Activated T-cell treated with anti-CD3 and anti-CD28 coated beads, Interleukin-2, amount 50 U/mL, for 72 hours (primary cell): ENCODE data around the gene STK11IP. TPM values are rescaled to one million over a fixed set of nuclear protein-coding genes. Genes with fewer than 3 reads are reported as not detected.
"Not testable (repeated sequence)": the region's sequence is repeated elsewhere in the genome, so short reads cannot be mapped to it uniquely, and the experiment has no call there.

Experiments used
- ATAC-seq, 2 donors: fragments of 150-1000 bp; cut with Tn5 transposase; replicated peaks in 1 of 2; 2 replicates each; pipeline ENCODE4 v1.10.0; 2021; ENCODE audit warnings: moderate library complexity in 2 of 2, mild to moderate bottlenecking in 1 of 2
- DNase-seq, 2 donors: peaks; one replicate each; pipeline ENCODE4 v3.0.0; 2021 to 2022; ENCODE audit warnings: mixed read lengths in 1 of 2
- H3K27ac Mint-ChIP-seq: one replicate; pipeline ENCODE4 v1.8.0; 2022; ENCODE audit warnings: mild to moderate bottlenecking, moderate library complexity, mixed read lengths
- H3K27me3 Mint-ChIP-seq: one replicate; pipeline ENCODE4 v1.8.0; 2022; ENCODE audit warnings: low read depth, mixed read lengths
- H3K36me3 Mint-ChIP-seq, 2 donors: one replicate each; pipeline ENCODE4 v1.8.0; 2022; ENCODE audit warnings: mixed read lengths in 2 of 2, mild to moderate bottlenecking in 1 of 2; ENCODE audit not compliant: insufficient read depth in 2 of 2
- H3K4me1 Mint-ChIP-seq: one replicate; pipeline ENCODE4 v1.8.0; 2022; ENCODE audit warnings: low read depth, mixed read lengths
- H3K4me3 Mint-ChIP-seq, 2 donors: one replicate each; pipeline ENCODE4 v1.8.0; 2022; ENCODE audit warnings: mild to moderate bottlenecking in 2 of 2, mixed read lengths in 2 of 2, moderate library complexity in 2 of 2
- H3K9me3 Mint-ChIP-seq, 2 donors: one replicate each; pipeline ENCODE4 v1.8.0; 2022; ENCODE audit warnings: mixed read lengths in 2 of 2
- total RNA-seq, 2 donors: library from RNA; stranded (reverse); gene quantifications; one replicate each; pipeline ENCODE4 v1.2.3, GENCODE V29; 2022

STK11IP gene
- total RNA-seq, 2 donors from 2014 or later, result 27.0 to 27.8 TPM

DNA sequence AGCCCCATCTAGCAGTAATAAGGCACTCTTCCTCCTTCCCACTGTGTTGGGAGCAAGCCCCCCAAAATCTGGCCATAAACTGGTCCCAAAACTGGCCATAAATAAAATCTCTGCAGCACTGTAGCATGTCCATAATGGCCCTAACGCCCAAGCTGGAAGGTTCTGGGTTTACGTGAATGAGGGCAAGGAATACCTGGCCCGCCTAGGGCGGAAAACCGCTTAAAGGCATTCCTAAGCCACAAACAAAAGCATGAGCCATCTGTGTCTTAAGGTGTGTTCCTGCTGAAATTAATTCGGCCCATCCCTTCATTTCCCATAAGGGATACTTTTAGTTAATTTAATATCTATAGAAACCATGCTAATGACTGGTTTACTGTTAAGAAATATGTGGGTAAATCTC, 54.0 kb downstream of the STK11IP start:
- not testable (repeated sequence) for H3K27ac Mint-ChIP-seq, H3K9me3 Mint-ChIP-seq, H3K4me3 Mint-ChIP-seq, H3K4me1 Mint-ChIP-seq, ATAC-seq, H3K36me3 Mint-ChIP-seq, DNase-seq
- H3K27me3 Mint-ChIP-seq, result peaks cover 14% of the 10 kb centered on the region

DNA sequence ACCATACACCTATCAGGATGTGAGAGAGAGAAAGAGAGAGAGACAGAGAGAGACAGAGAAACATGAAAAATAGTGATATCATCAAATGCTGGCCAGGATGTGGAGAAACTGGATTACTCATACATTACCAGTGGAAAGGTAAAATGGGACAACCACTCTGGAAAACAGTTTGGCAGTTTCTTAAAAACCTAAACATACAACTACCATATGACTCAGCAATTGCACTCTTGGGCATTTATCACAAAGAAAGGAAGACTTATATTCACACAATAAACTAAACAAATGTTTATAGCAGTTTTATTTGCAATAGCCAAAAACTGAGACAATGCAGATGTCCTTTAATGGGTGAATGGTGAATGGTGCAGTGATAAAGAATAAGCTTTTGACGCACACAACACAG, 58.9 kb downstream of the STK11IP start:
- Mint-ChIP-seq H3K27ac (no peak overlapping the region), H3K4me3 (no peak overlapping the region), H3K36me3 (no peaks in the 10 kb centered on the region), H3K4me1 (peaks cover 6% of the 10 kb centered on the region), H3K27me3 (peaks cover 55% of the 10 kb centered on the region), H3K9me3 (peaks cover 0 to 2% of the 10 kb centered on the region in 2 donors)
- ATAC-seq (no peak), DNase-seq (no peak)

DNA sequence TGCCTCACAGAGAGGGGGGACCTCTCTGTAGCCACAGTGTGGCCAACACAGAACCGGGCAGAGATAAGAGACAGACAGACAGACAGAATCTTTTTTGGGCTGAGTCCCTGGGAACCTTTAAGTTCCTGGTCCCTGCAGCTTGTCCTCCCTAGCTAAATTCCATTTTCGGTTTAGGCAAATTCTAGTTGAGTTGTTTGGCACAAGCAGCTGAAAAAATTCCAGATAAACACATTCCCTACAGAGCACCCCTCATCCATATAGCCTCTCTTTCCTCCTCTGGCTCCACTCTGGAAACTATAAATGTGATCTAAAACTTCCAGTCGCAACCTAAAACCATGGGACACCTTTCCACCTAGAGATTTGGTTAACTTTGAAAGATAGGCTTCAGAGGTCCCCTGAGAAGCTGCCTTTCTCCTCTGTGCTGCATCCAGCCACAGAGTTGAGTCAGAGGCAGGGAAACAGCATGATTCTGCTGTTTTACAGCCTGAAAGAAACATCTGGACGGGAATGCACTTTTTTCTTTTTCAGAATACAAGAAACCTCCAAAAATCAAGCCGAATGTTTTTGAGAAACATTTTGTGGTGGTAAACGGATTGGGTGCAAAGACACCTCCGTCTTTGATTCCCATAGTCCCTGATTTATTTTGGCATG, 60.7 kb downstream of the STK11IP start:
- H3K9me3 Mint-ChIP-seq, result peaks cover 2 to 3% of the 10 kb centered on the region in 2 donors
- H3K27me3 Mint-ChIP-seq, result peaks cover 49% of the 10 kb centered on the region
- no peak overlapping the region for H3K4me3 Mint-ChIP-seq
- ATAC-seq (no peak), DNase-seq (no peak)
- H3K27ac Mint-ChIP-seq, result no peak overlapping the region
- peaks cover 6% of the 10 kb centered on the region for H3K4me1 Mint-ChIP-seq
- no peaks in the 10 kb centered on the region for H3K36me3 Mint-ChIP-seq

DNA sequence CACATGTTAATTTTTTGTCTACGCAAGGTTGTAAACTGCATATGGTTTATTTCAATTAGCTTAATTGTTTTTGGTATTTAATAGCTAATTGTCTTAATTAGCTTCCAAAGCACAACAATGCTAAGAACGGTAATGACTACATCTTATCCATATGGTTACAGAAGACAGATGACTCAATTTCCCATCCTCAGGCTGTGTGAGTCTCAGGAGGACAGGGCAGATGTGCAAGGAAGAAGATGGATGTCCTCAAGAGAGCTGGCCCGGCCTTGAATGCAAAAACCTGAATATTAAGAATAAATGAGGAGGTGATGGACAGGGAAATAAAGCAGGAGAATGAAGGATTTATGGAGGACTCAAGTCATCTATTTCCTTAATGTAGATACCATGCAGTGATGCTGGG, 61.2 kb downstream of the STK11IP start:
- DNase-seq (no peak), ATAC-seq (no peak)
- Mint-ChIP-seq H3K36me3 (no peaks in the 10 kb centered on the region), H3K9me3 (peaks cover 2 to 3% of the 10 kb centered on the region in 2 donors), H3K4me1 (peaks cover 6% of the 10 kb centered on the region), H3K27me3 (peaks cover 49% of the 10 kb centered on the region), H3K4me3 (no peak overlapping the region), H3K27ac (no peak overlapping the region)

DNA sequence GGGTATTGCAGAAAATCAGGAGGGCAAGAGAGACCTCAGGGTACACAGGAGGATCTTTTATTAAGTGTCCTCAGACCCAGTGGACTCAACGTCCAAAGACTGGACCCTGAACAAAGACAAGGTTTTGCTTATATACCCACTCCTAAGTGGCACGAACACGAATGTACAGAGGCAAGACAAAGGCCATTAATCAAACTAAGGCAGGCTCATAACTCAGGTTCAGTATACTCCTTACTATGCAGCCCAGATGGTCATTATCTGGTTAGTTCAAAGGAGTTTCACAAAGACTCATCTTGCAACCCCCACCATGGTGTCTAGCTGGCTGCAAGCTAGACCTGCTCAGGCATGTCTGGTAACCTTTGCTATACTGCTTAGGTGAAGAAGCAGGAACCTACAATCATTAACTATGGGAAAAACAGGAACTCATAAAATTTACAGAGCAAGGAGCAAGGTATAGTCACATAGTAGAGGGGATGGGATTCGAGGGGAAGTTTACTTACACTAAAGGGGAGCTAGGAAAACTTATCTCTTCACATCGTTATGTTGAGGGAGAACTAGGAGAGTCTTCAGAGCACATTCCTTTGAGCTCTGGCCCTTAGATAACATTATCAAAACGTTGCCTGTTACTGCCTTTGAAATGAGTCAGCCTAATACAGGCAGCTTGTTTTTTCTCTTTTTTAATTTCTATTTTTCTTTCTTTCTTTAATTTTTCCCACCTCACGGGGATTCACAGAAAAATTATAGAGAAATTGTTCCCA, 63.7 kb downstream of the STK11IP start:
- peaks cover 2 to 3% of the 10 kb centered on the region in 2 donors for H3K9me3 Mint-ChIP-seq
- H3K4me3 Mint-ChIP-seq, result no peak overlapping the region
- ATAC-seq, result no peak
- H3K27me3 Mint-ChIP-seq, result peaks cover 45% of the 10 kb centered on the region
- H3K36me3 Mint-ChIP-seq, result no peaks in the 10 kb centered on the region
- H3K27ac Mint-ChIP-seq, result no peak overlapping the region
- H3K4me1 Mint-ChIP-seq, result peaks cover 1% of the 10 kb centered on the region
- DNase-seq, result no peak

DNA sequence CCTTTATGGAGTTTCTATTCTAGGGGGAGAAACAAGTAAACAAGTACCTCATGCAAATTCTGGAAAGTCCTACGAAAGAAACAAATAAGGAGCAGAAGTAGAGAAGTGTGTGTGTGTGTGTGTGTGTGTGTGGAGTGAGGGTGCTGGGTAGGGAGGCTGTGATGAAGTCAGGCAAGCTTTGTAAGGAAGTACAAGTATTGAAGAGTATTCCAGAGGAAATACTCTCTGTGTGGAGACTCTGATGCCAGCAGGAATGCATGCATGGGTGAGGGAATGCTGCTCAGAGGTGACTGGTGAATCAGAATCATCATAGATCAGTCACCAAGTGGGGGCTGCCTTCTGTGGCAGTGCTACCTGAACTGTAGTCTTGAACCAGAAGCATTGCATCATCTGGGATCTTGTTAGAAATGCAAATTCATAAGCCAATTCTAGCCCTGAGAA, 64.3 kb downstream of the STK11IP start:
- H3K4me3 Mint-ChIP-seq, result no peak overlapping the region
- no peaks in the 10 kb centered on the region for H3K4me1 Mint-ChIP-seq
- H3K27me3 Mint-ChIP-seq, result peaks cover 39% of the 10 kb centered on the region
- DNase-seq (no peak), ATAC-seq (no peak)
- no peak overlapping the region for H3K27ac Mint-ChIP-seq
- no peaks in the 10 kb centered on the region for H3K36me3 Mint-ChIP-seq
- H3K9me3 Mint-ChIP-seq, result peaks cover 2 to 3% of the 10 kb centered on the region in 2 donors

DNA sequence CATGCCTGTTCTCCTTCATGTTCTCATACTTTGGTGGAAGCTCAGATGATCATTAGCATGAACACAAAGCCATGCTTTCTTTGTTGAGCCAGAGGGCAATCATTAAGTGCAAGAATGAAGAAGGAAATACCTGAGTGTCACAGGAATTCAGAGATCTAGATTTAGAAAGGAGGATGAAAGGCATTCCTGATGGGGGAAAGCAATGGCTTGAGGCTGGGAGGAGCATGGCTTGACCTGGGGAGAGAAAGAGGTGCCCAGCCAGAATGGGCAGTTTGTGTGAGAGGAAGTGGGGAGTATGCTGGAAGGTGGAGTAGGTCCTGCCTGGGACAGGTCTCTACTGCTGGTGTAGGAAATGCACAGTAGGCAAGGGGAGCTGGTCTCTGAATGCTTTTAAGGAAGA, 64.9 kb downstream of the STK11IP start:
- DNase-seq, result no peak

DNA sequence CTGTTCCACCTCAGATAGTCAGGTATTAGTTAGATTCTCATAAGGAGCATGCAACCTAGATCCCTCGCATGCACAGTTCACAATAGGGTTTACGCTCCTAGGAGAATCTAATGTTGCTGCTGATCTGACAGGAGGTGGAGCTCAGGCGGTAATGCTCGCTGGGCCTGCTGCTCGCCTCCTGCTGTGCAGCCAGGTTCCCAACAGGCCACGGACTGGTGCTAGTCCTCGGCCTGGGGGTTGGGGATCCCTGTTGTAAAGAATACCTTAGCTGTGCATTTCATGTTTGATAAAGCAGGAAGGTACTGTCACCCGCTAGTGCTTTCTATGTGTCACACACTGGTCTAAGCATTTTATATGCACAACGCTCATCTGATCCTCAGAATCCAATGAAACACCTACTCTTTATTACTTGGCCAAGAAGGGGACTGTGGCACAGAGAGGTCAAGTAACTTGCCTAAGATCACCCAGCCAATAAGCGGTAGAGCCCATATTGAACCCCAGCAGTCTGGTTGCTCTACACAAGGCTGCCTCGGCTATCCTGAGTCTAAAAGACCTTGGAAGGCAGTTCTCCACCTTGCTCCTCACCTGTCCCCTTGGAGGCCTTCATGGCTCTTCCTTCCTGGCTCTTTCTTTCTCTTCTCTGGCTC, 65.6 kb downstream of the STK11IP start:
- DNase-seq (no peak), ATAC-seq (no peak)
- Mint-ChIP-seq H3K27ac (no peak overlapping the region), H3K27me3 (peaks cover 31% of the 10 kb centered on the region), H3K4me3 (no peak overlapping the region), H3K9me3 (peaks cover 2 to 3% of the 10 kb centered on the region in 2 donors), H3K4me1 (no peaks in the 10 kb centered on the region), H3K36me3 (no peaks in the 10 kb centered on the region)

More for the DNA sequence above, 64.9 kb downstream of the STK11IP start:
- Mint-ChIP-seq H3K9me3 (peaks cover 2 to 3% of the 10 kb centered on the region in 2 donors), H3K4me3 (no peak overlapping the region), H3K36me3 (no peaks in the 10 kb centered on the region), H3K27me3 (peaks cover 37% of the 10 kb centered on the region), H3K4me1 (no peaks in the 10 kb centered on the region), H3K27ac (no peak overlapping the region)
- ATAC-seq, result no peak

DNA sequence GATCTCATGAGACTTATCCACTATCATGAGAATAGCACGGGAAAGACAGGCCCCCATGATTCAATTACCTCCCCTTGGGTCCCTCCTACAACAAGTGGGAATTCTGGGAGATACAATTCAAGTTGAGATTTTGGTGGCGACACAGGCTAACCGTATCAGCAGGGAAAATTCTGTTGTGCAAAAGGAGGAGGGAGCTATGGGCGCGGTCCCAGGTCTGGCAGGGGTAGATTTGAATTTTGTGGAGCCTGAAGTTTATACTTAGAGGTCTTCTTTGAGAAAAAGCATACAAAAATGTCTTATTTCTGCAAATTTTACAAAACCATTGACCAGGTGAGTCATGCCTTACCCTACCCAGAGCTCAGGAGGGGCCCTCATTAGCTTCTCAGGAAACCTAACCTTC, 66.4 kb downstream of the STK11IP start:
- ATAC-seq (no peak), DNase-seq (no peak)
- H3K36me3 Mint-ChIP-seq, result no peaks in the 10 kb centered on the region
- H3K9me3 Mint-ChIP-seq, result peaks cover 2 to 3% of the 10 kb centered on the region in 2 donors
- no peaks in the 10 kb centered on the region for H3K4me1 Mint-ChIP-seq
- H3K4me3 Mint-ChIP-seq, result no peak overlapping the region
- H3K27ac Mint-ChIP-seq, result no peak overlapping the region
- H3K27me3 Mint-ChIP-seq, result peaks cover 26% of the 10 kb centered on the region

DNA sequence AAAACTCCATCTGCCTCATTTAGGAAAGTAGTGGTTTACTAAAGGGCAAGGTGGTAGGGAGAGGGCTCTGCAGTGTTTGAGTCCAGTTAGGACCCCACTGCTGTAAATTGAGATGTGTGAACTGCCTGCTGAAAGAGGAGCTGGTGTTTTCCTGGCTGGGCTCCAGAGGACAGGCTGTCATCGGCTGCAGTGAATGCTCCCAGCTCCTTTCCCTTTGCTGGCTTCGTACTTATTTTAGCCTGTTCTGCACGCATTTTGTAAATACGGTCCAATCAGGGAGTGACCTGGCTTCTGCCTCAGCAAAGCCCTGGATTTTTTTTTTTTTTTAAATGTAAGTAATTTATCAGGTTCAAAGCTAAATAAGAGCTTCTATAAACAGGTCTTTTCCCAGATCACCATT, 67.3 kb downstream of the STK11IP start:
- H3K27ac Mint-ChIP-seq, result no peak overlapping the region
- H3K27me3 Mint-ChIP-seq, result peaks cover 17% of the 10 kb centered on the region
- no peak for ATAC-seq
- H3K9me3 Mint-ChIP-seq, result peaks cover 2 to 3% of the 10 kb centered on the region in 2 donors
- H3K36me3 Mint-ChIP-seq, result no peaks in the 10 kb centered on the region
- no peak for DNase-seq
- H3K4me1 Mint-ChIP-seq, result no peaks in the 10 kb centered on the region
- no peak overlapping the region for H3K4me3 Mint-ChIP-seq

DNA sequence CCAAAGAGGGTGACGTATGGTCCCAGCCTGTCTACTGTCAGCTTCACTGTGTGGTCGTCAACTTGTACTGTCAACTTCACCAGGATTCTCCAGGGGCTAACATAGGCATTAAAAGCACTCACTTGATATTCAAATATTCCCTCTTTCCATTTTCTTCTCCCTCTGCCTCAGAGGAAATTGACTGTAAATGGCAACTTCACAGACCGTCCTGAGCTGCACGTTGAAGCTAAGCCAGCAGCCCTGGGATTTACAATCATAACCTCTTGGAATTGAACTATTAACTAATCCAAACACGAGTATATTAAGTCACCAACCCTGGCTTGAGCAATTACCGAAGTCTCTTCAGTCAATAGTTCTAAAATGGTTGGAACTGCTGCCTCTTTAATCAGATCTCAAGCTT, 68.3 kb downstream of the STK11IP start:
- Mint-ChIP-seq H3K4me3 (no peak overlapping the region), H3K36me3 (no peaks in the 10 kb centered on the region), H3K27ac (no peak overlapping the region), H3K4me1 (no peaks in the 10 kb centered on the region), H3K9me3 (peaks cover 2% of the 10 kb centered on the region in 2 donors), H3K27me3 (peaks cover 7% of the 10 kb centered on the region)
- DNase-seq, result no peak
- no peak for ATAC-seq
